ENCODE results near the gene STAC3.

The STAC3 gene

GRCh38 chr12:57210926-57211692, 39.9 kb downstream of the STAC3 start:
- Histone ChIP-seq H3K27ac (ENCODE audit: low read length) (no peak overlapping the region), H3K4me1 (ENCODE audit: control insufficient read depth, low read depth, low read length) (peaks cover 15% of the 10 kb centered on the region), H3K9ac (ENCODE audit: low read length) (no peak overlapping the region), H3K27me3 (ENCODE audit: control insufficient read depth, insufficient read depth, low read length) (peaks cover 28% of the 10 kb centered on the region), H3K4me3 (ENCODE audit: low read length) (no peak overlapping the region), H3K9me3 (ENCODE audit: control insufficient read depth, low read depth, low read length) (peaks cover 4% of the 10 kb centered on the region), H3K36me3 (ENCODE audit: control insufficient read depth, low read depth, low read length) (peaks cover 23% of the 10 kb centered on the region)

GRCh38 chr12:57210461-57210860, 40.5 kb downstream of the STAC3 start:
- H3K27me3 ChIP-seq (ENCODE audit: control insufficient read depth, insufficient read depth, low read length): peaks cover 21% of the 10 kb centered on the region
- peaks cover 15% of the 10 kb centered on the region for H3K4me1 ChIP-seq (ENCODE audit: control insufficient read depth, low read depth, low read length)
- peaks cover 29% of the 10 kb centered on the region for H3K36me3 ChIP-seq (ENCODE audit: control insufficient read depth, low read depth, low read length)
- peaks cover 2% of the 10 kb centered on the region for H3K9me3 ChIP-seq (ENCODE audit: control insufficient read depth, low read depth, low read length)
- no peak overlapping the region for H3K9ac ChIP-seq (ENCODE audit: low read length)
- no peak overlapping the region for H3K27ac ChIP-seq (ENCODE audit: low read length)
- H3K4me3 ChIP-seq (ENCODE audit: low read length): no peak overlapping the region

GRCh38 chr12:57209916-57210315, 41.1 kb downstream of the STAC3 start:
- H3K27me3 ChIP-seq (ENCODE audit: control insufficient read depth, insufficient read depth, low read length): peaks cover 16% of the 10 kb centered on the region
- H3K9me3 ChIP-seq (ENCODE audit: control insufficient read depth, low read depth, low read length): no peaks in the 10 kb centered on the region
- peaks cover 15% of the 10 kb centered on the region for H3K4me1 ChIP-seq (ENCODE audit: control insufficient read depth, low read depth, low read length)
- H3K27ac ChIP-seq (ENCODE audit: low read length): no peak overlapping the region
- no peak overlapping the region for H3K4me3 ChIP-seq (ENCODE audit: low read length)
- no peak overlapping the region for H3K9ac ChIP-seq (ENCODE audit: low read length)
- peaks cover 33% of the 10 kb centered on the region for H3K36me3 ChIP-seq (ENCODE audit: control insufficient read depth, low read depth, low read length)

GRCh38 chr12:57208631-57209282, 42.2 kb downstream of the STAC3 start:
- no peak overlapping the region for H3K9ac ChIP-seq (ENCODE audit: low read length)
- H3K4me1 ChIP-seq (ENCODE audit: control insufficient read depth, low read depth, low read length): peaks cover 4% of the 10 kb centered on the region
- peaks cover 4% of the 10 kb centered on the region for H3K27me3 ChIP-seq (ENCODE audit: control insufficient read depth, insufficient read depth, low read length)
- no peak overlapping the region for H3K27ac ChIP-seq (ENCODE audit: low read length)
- H3K4me3 ChIP-seq (ENCODE audit: low read length): no peak overlapping the region
- H3K36me3 ChIP-seq (ENCODE audit: control insufficient read depth, low read depth, low read length): peaks cover 44% of the 10 kb centered on the region
- H3K9me3 ChIP-seq (ENCODE audit: control insufficient read depth, low read depth, low read length): no peaks in the 10 kb centered on the region

GRCh38 chr12:57207731-57208630, 43.0 kb downstream of the STAC3 start:
- peaks cover 49% of the 10 kb centered on the region for H3K36me3 ChIP-seq (ENCODE audit: control insufficient read depth, low read depth, low read length)
- H3K27ac ChIP-seq (ENCODE audit: low read length): no peak overlapping the region
- H3K9me3 ChIP-seq (ENCODE audit: control insufficient read depth, low read depth, low read length): no peaks in the 10 kb centered on the region
- H3K4me1 ChIP-seq (ENCODE audit: control insufficient read depth, low read depth, low read length): no peaks in the 10 kb centered on the region
- H3K9ac ChIP-seq (ENCODE audit: low read length): no peak overlapping the region
- no peak overlapping the region for H3K4me3 ChIP-seq (ENCODE audit: low read length)
- H3K27me3 ChIP-seq (ENCODE audit: control insufficient read depth, insufficient read depth, low read length): no peaks in the 10 kb centered on the region

GRCh38 chr12:57205931-57206330, 45.1 kb downstream of the STAC3 start:
- no peaks in the 10 kb centered on the region for H3K9me3 ChIP-seq (ENCODE audit: control insufficient read depth, low read depth, low read length)
- no peaks in the 10 kb centered on the region for H3K4me1 ChIP-seq (ENCODE audit: control insufficient read depth, low read depth, low read length)
- H3K36me3 ChIP-seq (ENCODE audit: control insufficient read depth, low read depth, low read length): peaks cover 58% of the 10 kb centered on the region
- H3K4me3 ChIP-seq (ENCODE audit: low read length): no peak overlapping the region
- H3K27me3 ChIP-seq (ENCODE audit: control insufficient read depth, insufficient read depth, low read length): no peaks in the 10 kb centered on the region
- no peak overlapping the region for H3K9ac ChIP-seq (ENCODE audit: low read length)
- H3K27ac ChIP-seq (ENCODE audit: low read length): no peak overlapping the region

- H3K4me1 ChIP-seq (ENCODE audit: control insufficient read depth, low read depth, low read length): no peaks in the 10 kb centered on the region
- H3K4me3 ChIP-seq (ENCODE audit: low read length): no peak overlapping the region
- H3K9me3 ChIP-seq (ENCODE audit: control insufficient read depth, low read depth, low read length): no peaks in the 10 kb centered on the region
- no peaks in the 10 kb centered on the region for H3K27me3 ChIP-seq (ENCODE audit: control insufficient read depth, insufficient read depth, low read length)
- H3K27ac ChIP-seq (ENCODE audit: low read length): no peak overlapping the region
- peaks cover 58% of the 10 kb centered on the region for H3K36me3 ChIP-seq (ENCODE audit: control insufficient read depth, low read depth, low read length)
- no peak overlapping the region for H3K9ac ChIP-seq (ENCODE audit: low read length)
These were observed 45.8 kb downstream of the STAC3 start for GRCh38 chr12:57205186-57205585.

- no peaks in the 10 kb centered on the region for H3K4me1 ChIP-seq (ENCODE audit: control insufficient read depth, low read depth, low read length)
- peaks cover 63% of the 10 kb centered on the region for H3K36me3 ChIP-seq (ENCODE audit: control insufficient read depth, low read depth, low read length)
- H3K27ac ChIP-seq (ENCODE audit: low read length): no peak overlapping the region
- no peaks in the 10 kb centered on the region for H3K27me3 ChIP-seq (ENCODE audit: control insufficient read depth, insufficient read depth, low read length)
- no peak overlapping the region for H3K4me3 ChIP-seq (ENCODE audit: low read length)
- H3K9me3 ChIP-seq (ENCODE audit: control insufficient read depth, low read depth, low read length): no peaks in the 10 kb centered on the region
- H3K9ac ChIP-seq (ENCODE audit: low read length): no peak overlapping the region
These were observed 46.5 kb downstream of the STAC3 start for GRCh38 chr12:57204454-57204853.

- Histone ChIP-seq H3K27me3 (ENCODE audit: control insufficient read depth, insufficient read depth, low read length) (no peaks in the 10 kb centered on the region), H3K9me3 (ENCODE audit: control insufficient read depth, low read depth, low read length) (no peaks in the 10 kb centered on the region), H3K36me3 (ENCODE audit: control insufficient read depth, low read depth, low read length) (peaks cover 65% of the 10 kb centered on the region), H3K9ac (ENCODE audit: low read length) (no peak overlapping the region), H3K4me1 (ENCODE audit: control insufficient read depth, low read depth, low read length) (no peaks in the 10 kb centered on the region), H3K27ac (ENCODE audit: low read length) (no peak overlapping the region), H3K4me3 (ENCODE audit: low read length) (no peak overlapping the region)
These were observed 47.2 kb downstream of the STAC3 start for GRCh38 chr12:57203791-57204190.

- Histone ChIP-seq H3K4me1 (ENCODE audit: control insufficient read depth, low read depth, low read length) (no peaks in the 10 kb centered on the region), H3K4me3 (ENCODE audit: low read length) (no peak overlapping the region), H3K36me3 (ENCODE audit: control insufficient read depth, low read depth, low read length) (peaks cover 71% of the 10 kb centered on the region), H3K9me3 (ENCODE audit: control insufficient read depth, low read depth, low read length) (no peaks in the 10 kb centered on the region), H3K9ac (ENCODE audit: low read length) (no peak overlapping the region), H3K27me3 (ENCODE audit: control insufficient read depth, insufficient read depth, low read length) (no peaks in the 10 kb centered on the region), H3K27ac (ENCODE audit: low read length) (no peak overlapping the region)
These were observed 47.8 kb downstream of the STAC3 start for GRCh38 chr12:57203201-57203600.

GRCh38 chr12:57202321-57202720, 48.7 kb downstream of the STAC3 start:
- Histone ChIP-seq H3K9ac (ENCODE audit: low read length) (no peak overlapping the region), H3K4me3 (ENCODE audit: low read length) (no peak overlapping the region), H3K36me3 (ENCODE audit: control insufficient read depth, low read depth, low read length) (peaks cover 80% of the 10 kb centered on the region), H3K27me3 (ENCODE audit: control insufficient read depth, insufficient read depth, low read length) (no peaks in the 10 kb centered on the region), H3K9me3 (ENCODE audit: control insufficient read depth, low read depth, low read length) (no peaks in the 10 kb centered on the region), H3K27ac (ENCODE audit: low read length) (no peak overlapping the region), H3K4me1 (ENCODE audit: control insufficient read depth, low read depth, low read length) (no peaks in the 10 kb centered on the region)

Data from iPS-18a (cell line).